Activated T-cell treated with anti-CD3 and anti-CD28 coated beads, Interleukin-2, amount 50 U/mL, for 24 hours (primary cell): ENCODE measurements around the gene CDK12.

Source experiments
- DNase-seq: peaks from one replicate; pipeline ENCODE4 v3.0.0-alpha.2; 2020
- H3K27ac Mint-ChIP-seq: 2 replicates; pipeline ENCODE4 v1.8.0; 2020; ENCODE audit warnings: mild to moderate bottlenecking, mixed read lengths
- H3K27me3 Mint-ChIP-seq: 2 replicates; pipeline ENCODE4 v1.8.0; 2020; ENCODE audit warnings: mixed read lengths
- H3K36me3 Mint-ChIP-seq: 2 replicates; pipeline ENCODE4 v1.8.0; 2020; ENCODE audit warnings: low read depth, mixed read lengths
- H3K4me1 Mint-ChIP-seq: 2 replicates; pipeline ENCODE4 v1.8.0; 2020; ENCODE audit warnings: low read depth, mixed read lengths
- H3K4me3 Mint-ChIP-seq: 2 replicates; pipeline ENCODE4 v1.8.0; 2020; ENCODE audit warnings: mild to moderate bottlenecking, moderate library complexity, mixed read lengths
- H3K9me3 Mint-ChIP-seq: 2 replicates; pipeline ENCODE4 v1.8.0; 2020; ENCODE audit warnings: mixed read lengths

CDK12 gene

DNA sequence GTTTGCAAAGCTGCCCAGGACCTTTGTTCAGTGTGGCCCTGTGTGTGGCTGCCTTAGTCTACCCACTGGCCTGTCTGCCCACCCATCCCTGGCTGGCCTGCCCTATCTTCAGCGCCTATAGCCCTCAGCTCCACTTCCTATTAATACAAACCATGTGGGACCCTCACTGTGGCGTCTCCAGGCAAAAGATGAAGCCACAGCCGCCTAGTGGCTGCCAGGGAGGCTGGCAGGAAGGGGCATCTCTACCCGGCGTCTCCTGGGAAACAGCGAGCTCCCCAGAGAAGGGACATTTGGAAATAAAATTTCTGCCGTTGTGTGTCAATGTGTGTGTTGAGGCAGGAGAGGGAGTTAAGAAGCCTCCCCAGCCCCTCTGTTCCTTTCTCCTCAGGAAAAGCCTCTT, 114.9 kb downstream of the CDK12 start:
- Mint-ChIP-seq H3K4me1 (peaks cover 6% of the 10 kb centered on the region), H3K27ac (no peak overlapping the region), H3K9me3 (peaks cover under 1% of the 10 kb centered on the region), H3K4me3 (no peak overlapping the region), H3K36me3 (peaks cover 13% of the 10 kb centered on the region), H3K27me3 (peaks cover 22% of the 10 kb centered on the region)
- no peak for DNase-seq

DNA sequence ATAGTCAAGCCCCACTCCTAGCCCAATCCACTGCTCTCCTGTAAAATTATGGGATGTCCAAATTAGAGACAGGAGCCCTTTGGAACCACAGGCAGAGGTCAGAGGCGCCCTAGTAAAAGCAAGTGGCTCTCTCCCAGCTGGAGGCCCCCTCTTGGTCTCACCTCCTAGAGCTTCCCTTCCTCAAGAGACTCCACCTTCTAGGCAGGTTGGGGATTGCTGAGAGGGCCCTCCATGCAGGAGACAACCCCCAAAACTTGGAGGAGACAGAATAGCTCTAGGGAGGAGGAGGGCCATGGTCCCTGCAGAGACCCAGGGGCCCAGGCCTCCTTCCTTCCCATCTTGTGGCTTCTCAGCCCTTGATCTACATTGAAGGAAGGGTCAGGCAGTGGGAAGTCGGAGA, 117.0 kb downstream of the CDK12 start:
- no peaks in the 10 kb centered on the region for H3K36me3 Mint-ChIP-seq
- H3K4me1 Mint-ChIP-seq = peaks cover 4% of the 10 kb centered on the region
- H3K4me3 Mint-ChIP-seq = no peak overlapping the region
- H3K27ac Mint-ChIP-seq = no peak overlapping the region
- no peak for DNase-seq
- H3K9me3 Mint-ChIP-seq = no peaks in the 10 kb centered on the region
- peaks cover 13% of the 10 kb centered on the region for H3K27me3 Mint-ChIP-seq

DNA sequence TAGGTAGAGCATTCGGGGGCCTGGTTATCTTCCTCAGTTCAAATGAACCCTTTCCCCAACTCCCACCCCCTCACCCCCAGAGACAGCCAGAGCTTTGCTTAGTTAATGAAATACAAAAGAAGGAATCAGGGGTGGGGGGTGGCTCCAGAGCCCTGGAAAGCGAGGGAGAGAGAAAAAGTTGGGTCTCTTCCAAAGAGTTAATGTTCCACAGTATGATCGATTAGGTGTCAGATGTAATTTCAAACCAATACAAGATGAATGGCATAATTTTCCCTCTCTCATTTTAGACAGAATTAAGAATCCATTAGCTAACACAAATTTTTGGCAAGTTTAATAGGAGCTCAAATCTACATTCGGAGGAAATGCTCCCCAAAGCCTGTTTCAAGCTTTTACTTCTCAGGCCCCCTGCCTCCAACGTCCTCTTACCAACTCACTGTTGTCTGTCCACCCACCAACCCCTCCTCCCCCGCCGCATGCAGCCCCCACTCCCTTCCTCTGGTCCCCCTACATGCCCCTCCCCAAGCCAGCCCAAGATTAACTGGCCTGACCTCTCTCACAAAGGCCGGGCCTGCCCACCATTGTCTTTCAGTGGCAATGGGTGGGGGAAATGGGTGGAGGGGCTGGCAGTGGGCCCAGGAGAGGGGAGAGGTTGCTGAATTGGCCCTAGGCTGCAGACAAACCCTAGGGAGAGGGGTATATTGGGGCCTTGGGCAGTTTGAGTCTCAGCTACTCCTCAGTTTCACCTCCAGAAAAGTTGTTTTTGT, 118.2 kb downstream of the CDK12 start:
- Mint-ChIP-seq H3K4me3 (no peak overlapping the region), H3K9me3 (no peaks in the 10 kb centered on the region), H3K4me1 (no peaks in the 10 kb centered on the region), H3K36me3 (no peaks in the 10 kb centered on the region), H3K27me3 (peaks cover 8% of the 10 kb centered on the region), H3K27ac (no peak overlapping the region)
- no peak for DNase-seq

DNA sequence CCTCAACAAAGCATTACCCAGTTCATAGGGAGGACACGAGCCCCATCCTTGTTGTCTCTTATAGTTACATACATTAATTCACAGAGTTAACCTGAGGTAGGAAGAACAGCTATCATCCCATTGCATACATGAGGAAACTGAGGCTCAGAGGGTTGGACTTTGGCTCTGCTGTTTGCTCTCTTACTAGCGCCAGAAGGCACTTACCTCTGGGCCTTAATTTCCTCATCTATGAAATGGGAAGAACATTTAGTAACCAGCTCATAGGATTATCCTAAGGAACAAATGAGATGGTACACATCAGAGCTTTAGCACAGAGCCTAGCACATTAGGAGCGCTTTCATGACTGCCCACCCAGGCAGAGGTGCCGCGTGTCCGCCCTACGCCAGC, 118.8 kb downstream of the CDK12 start:
- no peaks in the 10 kb centered on the region for H3K9me3 Mint-ChIP-seq
- no peaks in the 10 kb centered on the region for H3K36me3 Mint-ChIP-seq
- H3K27ac Mint-ChIP-seq = no peak overlapping the region
- peaks cover 3% of the 10 kb centered on the region for H3K27me3 Mint-ChIP-seq
- no peak for DNase-seq
- no peak overlapping the region for H3K4me3 Mint-ChIP-seq
- no peaks in the 10 kb centered on the region for H3K4me1 Mint-ChIP-seq

DNA sequence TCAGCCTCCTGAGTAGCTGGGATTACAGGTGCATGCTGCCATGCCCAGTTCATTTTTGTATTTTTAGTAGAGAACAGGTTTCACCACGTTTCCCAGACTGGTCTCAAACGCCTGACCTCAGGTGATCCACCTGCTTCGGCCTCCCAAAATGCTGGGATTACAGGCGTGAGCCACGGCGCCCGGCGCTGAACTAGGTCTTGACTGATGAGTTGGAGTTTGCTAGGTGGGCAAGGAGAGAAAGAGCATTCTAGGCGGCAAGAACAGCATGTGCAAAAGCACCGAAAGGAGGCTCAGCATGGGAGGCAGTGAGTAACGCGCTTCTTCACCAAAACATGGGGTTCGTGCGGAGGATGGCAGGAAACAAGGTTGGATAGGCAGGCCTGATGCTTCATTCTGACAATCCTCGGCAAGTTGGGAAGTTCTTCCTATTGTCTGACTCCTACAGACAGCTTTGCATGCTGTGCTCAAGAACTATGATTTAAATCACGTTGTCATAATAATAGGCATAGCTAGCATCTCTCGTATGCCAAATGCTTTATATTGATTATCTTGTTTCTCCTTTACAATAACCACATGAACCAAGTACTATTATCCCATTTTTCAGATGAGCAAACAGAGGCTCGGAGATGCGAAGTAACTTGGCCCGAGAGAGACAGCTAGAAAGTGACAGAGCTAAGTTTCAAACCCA, 119.9 kb downstream of the CDK12 start:
- Mint-ChIP-seq H3K27ac (no peak overlapping the region), H3K27me3 (no peaks in the 10 kb centered on the region), H3K36me3 (no peaks in the 10 kb centered on the region), H3K4me1 (no peaks in the 10 kb centered on the region), H3K4me3 (no peak overlapping the region), H3K9me3 (no peaks in the 10 kb centered on the region)
- no peak for DNase-seq

DNA sequence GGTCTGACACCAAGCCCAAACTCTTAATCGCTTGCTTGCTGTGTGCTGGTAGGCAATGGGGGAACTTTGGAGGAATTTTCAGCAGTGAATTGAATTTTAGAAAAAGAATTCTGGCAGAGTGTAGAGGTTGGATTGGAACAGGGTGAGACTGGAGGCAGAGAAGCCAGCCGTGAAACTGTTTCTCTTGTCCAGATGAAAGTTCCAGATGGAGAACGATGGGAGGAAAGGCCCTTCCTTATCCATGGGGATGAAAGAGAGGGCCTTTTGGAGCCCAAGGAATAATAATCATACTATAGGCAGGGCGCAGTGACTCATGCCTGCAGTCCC, 120.4 kb downstream of the CDK12 start:
- H3K9me3 Mint-ChIP-seq = no peaks in the 10 kb centered on the region
- H3K27me3 Mint-ChIP-seq = no peaks in the 10 kb centered on the region
- no peak for DNase-seq
- no peak overlapping the region for H3K4me3 Mint-ChIP-seq
- H3K36me3 Mint-ChIP-seq = no peaks in the 10 kb centered on the region
- H3K4me1 Mint-ChIP-seq = no peaks in the 10 kb centered on the region
- H3K27ac Mint-ChIP-seq = no peak overlapping the region

DNA sequence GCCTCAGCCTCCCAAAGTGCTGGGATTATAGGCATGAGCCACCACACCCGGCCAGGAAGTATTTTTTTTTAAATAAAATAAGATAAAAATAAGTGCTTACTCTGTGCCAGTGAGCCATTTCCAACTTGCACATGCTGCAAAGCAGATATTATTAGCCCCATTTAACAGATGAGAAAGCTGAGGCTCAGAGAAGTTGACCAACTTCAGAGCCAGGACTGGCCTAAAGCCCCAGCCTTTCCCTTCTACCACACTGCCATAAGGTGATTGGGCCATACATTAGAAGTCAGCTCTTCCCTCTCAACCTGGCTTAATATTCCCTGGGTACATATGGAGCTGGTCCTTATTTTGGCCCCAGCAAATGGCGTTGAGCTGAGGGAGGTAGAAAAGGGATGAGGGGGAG, 121.4 kb downstream of the CDK12 start:
- Mint-ChIP-seq H3K36me3 (no peaks in the 10 kb centered on the region), H3K4me3 (no peak overlapping the region), H3K9me3 (no peaks in the 10 kb centered on the region), H3K4me1 (no peaks in the 10 kb centered on the region), H3K27ac (no peak overlapping the region), H3K27me3 (no peaks in the 10 kb centered on the region)
- DNase-seq = no peak
